ENCODE results near the gene GLRX. TPM values are rescaled to one million over a fixed set of nuclear protein-coding genes. Genes with fewer than 3 reads are reported as not detected.
A peak's percentile ranks its signal among the peaks of the same experiment; 100 is the strongest.

Gene GLRX
- total and polyA plus RNA-seq, 2 of the 13 experiments (the other 11 are each of a cell fraction or from before 2014, with no cell fraction given), result 63.8 to 499 TPM

DNA sequence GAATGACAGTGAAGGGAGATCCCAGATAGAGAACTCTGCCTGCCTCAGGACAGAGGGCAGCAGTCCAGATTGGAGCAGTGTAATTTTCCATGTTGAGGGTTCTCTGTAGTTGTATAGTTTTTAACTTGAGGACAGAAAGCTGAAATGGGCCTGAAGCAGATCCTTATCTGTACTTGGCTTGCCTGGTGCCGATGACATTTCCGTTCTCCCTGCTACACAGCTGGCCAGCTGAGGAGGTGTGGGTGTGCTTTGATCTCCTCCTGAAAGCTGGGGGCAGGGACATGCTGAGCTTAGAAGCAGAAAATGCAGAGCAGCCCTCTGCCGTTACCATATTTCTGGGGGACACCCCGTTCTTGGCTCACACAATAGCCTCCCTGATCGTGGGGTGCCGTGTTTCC lies 10.5 kb downstream of the GLRX start (continued):
- TF ChIP-seq, protein P1, sequence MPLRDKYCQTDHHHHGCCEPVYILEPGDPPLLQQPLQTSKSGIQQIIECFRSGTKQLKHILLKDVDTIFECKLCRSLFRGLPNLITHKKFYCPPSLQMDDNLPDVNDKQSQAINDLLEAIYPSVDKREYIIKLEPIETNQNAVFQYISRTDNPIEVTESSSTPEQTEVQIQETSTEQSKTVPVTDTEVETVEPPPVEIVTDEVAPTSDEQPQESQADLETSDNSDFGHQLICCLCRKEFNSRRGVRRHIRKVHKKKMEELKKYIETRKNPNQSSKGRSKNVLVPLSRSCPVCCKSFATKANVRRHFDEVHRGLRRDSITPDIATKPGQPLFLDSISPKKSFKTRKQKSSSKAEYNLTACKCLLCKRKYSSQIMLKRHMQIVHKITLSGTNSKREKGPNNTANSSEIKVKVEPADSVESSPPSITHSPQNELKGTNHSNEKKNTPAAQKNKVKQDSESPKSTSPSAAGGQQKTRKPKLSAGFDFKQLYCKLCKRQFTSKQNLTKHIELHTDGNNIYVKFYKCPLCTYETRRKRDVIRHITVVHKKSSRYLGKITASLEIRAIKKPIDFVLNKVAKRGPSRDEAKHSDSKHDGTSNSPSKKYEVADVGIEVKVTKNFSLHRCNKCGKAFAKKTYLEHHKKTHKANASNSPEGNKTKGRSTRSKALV (CRISPR knock-in tag; IDR thresholded peaks at IDR 0.05), result no peak
- TF ChIP-seq PAX8 (CRISPR knock-in tag; IDR thresholded peaks at IDR 0.05; ENCODE audit: borderline replicate concordance) (no peak), RXRA (CRISPR knock-in tag; IDR thresholded peaks at IDR 0.05) (peak; percentile 51; the same call in 1 of the 2 replicates), ZNF556 (CRISPR knock-in tag; IDR thresholded peaks at IDR 0.05; ENCODE audit: borderline replicate concordance) (no peak), NCOA2 (CRISPR knock-in tag; IDR thresholded peaks at IDR 0.05) (peak; percentile 68), KMT2B (CRISPR knock-in tag; IDR thresholded peaks at IDR 0.05) (0 out of 2 replicates have a peak, but pooled peaks have one; percentile 23), SRF (IDR thresholded peaks at IDR 0.05; ENCODE audit: low read depth, low read length) (no peak), ZNF570 (CRISPR knock-in tag; IDR thresholded peaks at IDR 0.05; ENCODE audit: borderline replicate concordance) (no peak), ZNF605 (CRISPR knock-in tag; IDR thresholded peaks at IDR 0.05) (0 out of 2 replicates have a peak, but pooled peaks have one; percentile 31), RCOR2 (CRISPR knock-in tag; IDR thresholded peaks at IDR 0.05) (0 out of 2 replicates have a peak, but pooled peaks have one; percentile 54), ZMYM2 (CRISPR knock-in tag; IDR thresholded peaks at IDR 0.05) (0 out of 2 replicates have a peak, but pooled peaks have one; percentile 27), SATB2 (CRISPR knock-in tag; IDR thresholded peaks at IDR 0.05) (no peak), ZKSCAN8 (CRISPR knock-in tag; IDR thresholded peaks at IDR 0.05; ENCODE audit: borderline replicate concordance) (peak; percentile 76; the same call in 1 of the 2 replicates), FOXA1 (IDR thresholded peaks at IDR 0.05) (no peak), FOXA1 (CRISPR knock-in tag; IDR thresholded peaks at IDR 0.05) (peak; percentile 67), TAF1 (CRISPR knock-in tag; IDR thresholded peaks at IDR 0.05) (0 out of 2 replicates have a peak, but pooled peaks have one; percentile 17), ZBTB20 (CRISPR knock-in tag; IDR thresholded peaks at IDR 0.05; ENCODE audit: borderline replicate concordance, low read depth) (peak; percentile 41; the same call in 1 of the 2 replicates), RFX1 (IDR thresholded peaks at IDR 0.05) (no peak), ZNF205 (CRISPR knock-in tag; IDR thresholded peaks at IDR 0.05) (0 out of 2 replicates have a peak, but pooled peaks have one; percentile 34), SP5 (CRISPR knock-in tag; IDR thresholded peaks at IDR 0.05; ENCODE audit: borderline replicate concordance, low read depth) (peak; percentile 43; the same call in 1 of the 2 replicates), ARHGAP35 (CRISPR knock-in tag; IDR thresholded peaks at IDR 0.05; ENCODE audit: borderline replicate concordance) (no peak), MED1 (CRISPR knock-in tag; IDR thresholded peaks at IDR 0.05) (peak; percentile 41; the same call in 1 of the 2 replicates), DMAP1 (CRISPR knock-in tag; IDR thresholded peaks at IDR 0.05) (0 out of 2 replicates have a peak, but pooled peaks have one; percentile 23), MEF2D (CRISPR knock-in tag; IDR thresholded peaks at IDR 0.05) (peak; percentile 24; the same call in 1 of the 2 replicates), ZNF281 (CRISPR knock-in tag; IDR thresholded peaks at IDR 0.05; ENCODE audit: borderline replicate concordance) (peak; percentile 93)
- TF ChIP-seq, protein P2, sequence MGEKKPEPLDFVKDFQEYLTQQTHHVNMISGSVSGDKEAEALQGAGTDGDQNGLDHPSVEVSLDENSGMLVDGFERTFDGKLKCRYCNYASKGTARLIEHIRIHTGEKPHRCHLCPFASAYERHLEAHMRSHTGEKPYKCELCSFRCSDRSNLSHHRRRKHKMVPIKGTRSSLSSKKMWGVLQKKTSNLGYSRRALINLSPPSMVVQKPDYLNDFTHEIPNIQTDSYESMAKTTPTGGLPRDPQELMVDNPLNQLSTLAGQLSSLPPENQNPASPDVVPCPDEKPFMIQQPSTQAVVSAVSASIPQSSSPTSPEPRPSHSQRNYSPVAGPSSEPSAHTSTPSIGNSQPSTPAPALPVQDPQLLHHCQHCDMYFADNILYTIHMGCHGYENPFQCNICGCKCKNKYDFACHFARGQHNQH (CRISPR knock-in tag; IDR thresholded peaks at IDR 0.05), result 0 out of 2 replicates have a peak, but pooled peaks have one; percentile 64
- TF ChIP-seq, protein P3, sequence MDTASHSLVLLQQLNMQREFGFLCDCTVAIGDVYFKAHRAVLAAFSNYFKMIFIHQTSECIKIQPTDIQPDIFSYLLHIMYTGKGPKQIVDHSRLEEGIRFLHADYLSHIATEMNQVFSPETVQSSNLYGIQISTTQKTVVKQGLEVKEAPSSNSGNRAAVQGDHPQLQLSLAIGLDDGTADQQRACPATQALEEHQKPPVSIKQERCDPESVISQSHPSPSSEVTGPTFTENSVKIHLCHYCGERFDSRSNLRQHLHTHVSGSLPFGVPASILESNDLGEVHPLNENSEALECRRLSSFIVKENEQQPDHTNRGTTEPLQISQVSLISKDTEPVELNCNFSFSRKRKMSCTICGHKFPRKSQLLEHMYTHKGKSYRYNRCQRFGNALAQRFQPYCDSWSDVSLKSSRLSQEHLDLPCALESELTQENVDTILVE (CRISPR knock-in tag; IDR thresholded peaks at IDR 0.05), result 0 out of 2 replicates have a peak, but pooled peaks have one; percentile 39

Data from HepG2 (cell line).